Fibroblast of the aortic adventitia (primary cell): ENCODE data around the gene PAX9. TPM values are rescaled to one million over a fixed set of nuclear protein-coding genes. Genes with fewer than 3 reads are reported as not detected.

Source experiments
- DNase-seq: peaks from one replicate; pipeline ENCODE4 v3.0.0-alpha.2; 2010; ENCODE audit warnings: low read depth
- H3K4me3 ChIP-seq: 2 replicates; pipeline ENCODE4 v1.5.1; 2011; ENCODE audit warnings: low read depth, mild to moderate bottlenecking, control low read depth, low read length, moderate library complexity
- total RNA-seq: library from RNA; depleted of rRNA; stranded (reverse); fragments of >200 nt; gene quantifications from 2 replicates; pipeline ENCODE4 v1.2.3, GENCODE V29; 2012; ENCODE audit warnings: low replicate concordance
- TF ChIP-seq, protein P1 (sequence below): IDR thresholded peaks from 2 replicates; pipeline ENCODE4 v1.5.1; 2011; ENCODE audit warnings: mild to moderate bottlenecking, low read length, control low read depth, inconsistent platforms; ENCODE audit not compliant: insufficient read depth

The PAX9 gene
- total RNA-seq, 1 donor, result 0.18 TPM

GRCh38 chr14:36647824-36648753, 13.6 kb upstream of the PAX9 start:
- DNase-seq, result peak; percentile 26
- peak overlapping the region; percentile 44 for H3K4me3 ChIP-seq
- TF ChIP-seq, protein P1, sequence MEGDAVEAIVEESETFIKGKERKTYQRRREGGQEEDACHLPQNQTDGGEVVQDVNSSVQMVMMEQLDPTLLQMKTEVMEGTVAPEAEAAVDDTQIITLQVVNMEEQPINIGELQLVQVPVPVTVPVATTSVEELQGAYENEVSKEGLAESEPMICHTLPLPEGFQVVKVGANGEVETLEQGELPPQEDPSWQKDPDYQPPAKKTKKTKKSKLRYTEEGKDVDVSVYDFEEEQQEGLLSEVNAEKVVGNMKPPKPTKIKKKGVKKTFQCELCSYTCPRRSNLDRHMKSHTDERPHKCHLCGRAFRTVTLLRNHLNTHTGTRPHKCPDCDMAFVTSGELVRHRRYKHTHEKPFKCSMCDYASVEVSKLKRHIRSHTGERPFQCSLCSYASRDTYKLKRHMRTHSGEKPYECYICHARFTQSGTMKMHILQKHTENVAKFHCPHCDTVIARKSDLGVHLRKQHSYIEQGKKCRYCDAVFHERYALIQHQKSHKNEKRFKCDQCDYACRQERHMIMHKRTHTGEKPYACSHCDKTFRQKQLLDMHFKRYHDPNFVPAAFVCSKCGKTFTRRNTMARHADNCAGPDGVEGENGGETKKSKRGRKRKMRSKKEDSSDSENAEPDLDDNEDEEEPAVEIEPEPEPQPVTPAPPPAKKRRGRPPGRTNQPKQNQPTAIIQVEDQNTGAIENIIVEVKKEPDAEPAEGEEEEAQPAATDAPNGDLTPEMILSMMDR, result peak; percentile 45

DNA sequence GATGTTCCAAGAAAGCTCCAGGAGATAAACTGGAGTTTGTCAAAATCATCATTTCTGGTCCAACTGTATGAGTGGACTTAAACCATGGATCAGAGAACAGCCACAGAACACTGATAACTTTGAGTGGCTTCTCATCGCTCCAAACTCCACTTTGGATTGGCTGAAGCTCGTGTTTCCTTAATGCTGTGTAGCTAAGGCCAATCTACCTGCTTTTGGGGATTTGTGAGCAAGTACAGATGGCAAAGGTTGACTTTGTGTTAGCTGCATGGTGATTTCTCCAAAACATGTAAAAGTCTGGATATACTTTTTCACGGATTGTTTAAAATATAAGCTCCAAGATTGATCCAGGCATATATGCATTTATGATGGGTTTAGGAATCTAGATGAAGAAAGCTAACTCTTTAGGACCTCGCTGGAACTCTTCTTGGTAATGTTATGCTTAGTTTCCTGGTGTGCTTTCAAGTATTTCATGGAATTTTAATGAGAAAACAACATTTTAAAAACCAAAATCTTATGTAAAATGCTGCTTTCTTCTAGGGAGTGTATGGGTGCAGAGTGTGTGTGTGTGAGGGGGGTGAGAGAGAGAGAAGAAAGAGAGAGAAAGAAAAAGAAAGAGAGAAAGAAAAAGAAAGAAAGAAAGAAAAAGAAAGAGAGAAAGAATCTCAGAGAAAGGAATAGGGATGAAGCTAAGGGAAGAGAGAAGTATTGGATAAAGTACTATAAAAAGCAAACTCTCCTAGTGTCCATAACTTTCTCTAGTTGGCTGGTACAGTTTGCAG, 11.6 kb upstream of the PAX9 start:
- TF ChIP-seq, protein P1, result no peak
- DNase-seq, result no peak
- H3K4me3 ChIP-seq, result no peak overlapping the region

- no peak overlapping the region for H3K4me3 ChIP-seq
- no peak for DNase-seq
- TF ChIP-seq, protein P1, result no peak
These were observed 9.0 kb upstream of the PAX9 start for GRCh38 chr14:36652542-36653201.

GRCh38 chr14:36653413-36653812, 8.2 kb upstream of the PAX9 start:
- no peak for DNase-seq
- H3K4me3 ChIP-seq, result no peak overlapping the region
- TF ChIP-seq, protein P1, result no peak

DNA sequence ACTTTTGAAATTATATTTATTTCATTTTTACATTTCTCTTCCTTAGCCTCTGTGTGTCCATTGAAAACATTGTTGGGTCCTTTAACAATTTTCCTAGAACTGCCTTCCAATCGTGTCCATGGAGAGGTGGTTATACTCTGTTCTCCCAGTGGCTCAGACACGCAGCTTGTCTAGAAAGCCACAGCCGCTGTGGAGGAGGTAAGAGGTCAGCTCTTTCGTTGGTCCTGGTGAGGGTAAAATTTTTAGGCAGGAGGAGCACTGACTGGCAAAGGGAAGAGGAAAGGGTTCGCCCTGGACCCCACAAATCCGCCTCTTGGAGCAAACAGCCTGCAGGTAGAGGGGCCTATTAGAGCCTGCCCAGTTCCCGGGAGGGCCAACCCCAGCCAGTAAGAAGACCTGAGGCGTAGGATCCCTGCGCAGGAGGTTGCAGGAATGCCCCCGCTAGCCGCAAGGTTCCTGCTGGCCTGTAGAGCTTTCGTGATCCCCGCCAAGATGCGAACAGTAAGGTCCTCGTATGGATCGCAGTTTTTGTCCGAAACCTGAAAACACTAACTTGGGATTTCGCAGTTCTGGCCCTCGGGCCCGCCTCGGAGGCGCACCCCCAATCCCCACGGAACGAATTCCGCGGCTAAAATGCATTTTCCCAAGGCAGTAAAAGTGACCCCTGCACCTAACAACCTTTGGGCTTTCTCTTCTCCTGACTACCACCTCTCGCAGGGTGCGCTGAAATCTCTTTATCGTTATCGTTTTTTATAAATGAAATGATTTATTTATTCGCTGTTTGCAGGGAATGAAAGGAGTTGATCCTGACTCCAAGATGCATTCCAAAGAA, 7.5 kb upstream of the PAX9 start:
- no peak for DNase-seq
- TF ChIP-seq, protein P1, result no peak
- H3K4me3 ChIP-seq, result no peak overlapping the region
